A673 (cell line): ENCODE data around the gene VRK2. TPM values are rescaled to one million over a fixed set of nuclear protein-coding genes. Genes with fewer than 3 reads are reported as not detected.

ENCODE experiments used
- BruUV-seq: library from RNA; stranded (reverse); fragments of 400-500 nt; replicated peaks from 2 replicates; lab custom pipeline; 2021; lab: Mats Ljungman, UMichigan
- CTCF ChIA-PET: fragments of 300-600 bp; sonication (Branson Sonifier 250); formaldehyde crosslinking; loops from one replicate; lab custom pipeline; 2022; ENCODE audit warnings: antibody characterized with exemption; lab: Charles Lee
- POLR2A ChIA-PET: fragments of 300-600 bp; sonication (Branson Sonifier 250); formaldehyde crosslinking; loops from one replicate; lab custom pipeline; 2022; ENCODE audit warnings: antibody characterized with exemption; ENCODE audit not compliant: low non-redundant PET; lab: Charles Lee
- DNase-seq: peaks from one replicate; pipeline ENCODE4 v3.0.0-alpha.2; 2015; ENCODE audit warnings: low spot score
- H3K27ac ChIP-seq: fragments of 200-600 bp; sonication (generic); 2 replicates; pipeline ENCODE4 v1.5.1; 2016; ENCODE audit warnings: mixed run types, low read depth, mild to moderate bottlenecking, mixed read lengths, antibody characterized with exemption, low read length; ENCODE audit not compliant: poor library complexity, severe bottlenecking
- H3K27me3 ChIP-seq: fragments of 200-600 bp; sonication (generic); replicated peaks from 2 replicates; pipeline ENCODE4 v1.6.1; 2017; ENCODE audit warnings: mixed run types, low read depth, mild to moderate bottlenecking, mixed read lengths, antibody characterized with exemption, low read length; ENCODE audit not compliant: insufficient read depth, poor library complexity
- H3K36me3 ChIP-seq: fragments of 200-600 bp; sonication (generic); 2 replicates; pipeline ENCODE4 v1.6.1; 2016; ENCODE audit warnings: mixed run types, mild to moderate bottlenecking, mixed read lengths, antibody characterized with exemption, low read length; ENCODE audit not compliant: insufficient read depth, poor library complexity, severe bottlenecking
- H3K4me1 ChIP-seq: fragments of 200-600 bp; sonication (generic); 2 replicates; pipeline ENCODE4 v1.6.1; 2017; ENCODE audit warnings: mixed run types, mild to moderate bottlenecking, mixed read lengths, antibody characterized with exemption, low read length; ENCODE audit not compliant: insufficient read depth, poor library complexity, severe bottlenecking
- H3K4me3 ChIP-seq: fragments of 200-600 bp; sonication (generic); 2 replicates; pipeline ENCODE4 v1.5.1; 2016; ENCODE audit warnings: low read depth, mixed run types, mild to moderate bottlenecking, mixed read lengths, low read length; ENCODE audit not compliant: poor library complexity, severe bottlenecking
- H3K9me3 ChIP-seq: fragments of 200-600 bp; sonication (generic); 2 replicates; pipeline ENCODE4 v1.6.1; 2016; ENCODE audit warnings: mixed run types, low read depth, mild to moderate bottlenecking, mixed read lengths, antibody characterized with exemption, low read length; ENCODE audit not compliant: poor library complexity, severe bottlenecking
- CTCF ChIP-seq: fragments of 300-800, 200-600 bp; sonication (generic); conservative IDR thresholded peaks from 2 replicates; pipeline ENCODE4 v1.5.1; 2017; ENCODE audit warnings: low read depth, mild to moderate bottlenecking, antibody characterized with exemption, low read length, moderate library complexity, mixed read lengths
- EZH2 ChIP-seq: fragments of 200-600 bp; sonication (generic); IDR thresholded peaks from 2 replicates; pipeline ENCODE4 v1.6.1; 2017; ENCODE audit warnings: borderline replicate concordance, low read depth, mild to moderate bottlenecking, mixed read lengths, antibody characterized with exemption, low read length; ENCODE audit not compliant: poor library complexity, severe bottlenecking
- intact Hi-C: fragments of 100-400 bp; cut with micrococcal nuclease; formaldehyde crosslinking; loops from one replicate; pipeline ENCODE4 v1.10.0; 2022; ENCODE audit not compliant: unreplicated experiment
- total RNA-seq: library from RNA; stranded (reverse); gene quantifications from 2 replicates; pipeline ENCODE4 v1.2.3, GENCODE V29; 2021

VRK2 gene
- total RNA-seq, 1 experiment from 2014 or later = 16.1 TPM

DNA sequence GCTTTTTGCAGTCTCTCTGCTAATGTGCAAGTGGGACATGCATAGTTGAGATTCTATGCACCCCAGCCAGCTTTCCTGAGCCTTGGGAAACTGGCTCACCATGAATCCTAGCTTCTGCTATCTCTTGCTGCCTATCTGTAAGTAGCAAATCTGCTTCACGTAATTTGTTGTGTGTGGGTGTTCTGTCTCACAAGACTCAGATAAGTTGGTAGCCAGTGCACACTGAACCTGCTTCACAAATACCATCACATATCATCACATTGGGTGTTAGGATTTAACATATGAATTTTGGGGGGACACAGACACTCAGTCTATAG lies 13.9 kb upstream of the VRK2 start:
- no peak for DNase-seq
- CTCF ChIA-PET = no interaction called here
- no TSS peak for BruUV-seq

GRCh38 chr2:58033530-58033929 lies 13.1 kb upstream of the VRK2 start:
- ChIA-PET CTCF (no interaction called here), POLR2A (no interaction called here)
- H3K27me3 ChIP-seq = no peaks in the 10 kb centered on the region
- intact Hi-C loops = no loop called here
- no peaks in the 10 kb centered on the region for H3K9me3 ChIP-seq
- DNase-seq = no peak
- H3K27ac ChIP-seq = no peak overlapping the region
- no TSS peak for BruUV-seq
- no peaks in the 10 kb centered on the region for H3K4me1 ChIP-seq
- H3K4me3 ChIP-seq = no peak overlapping the region
- TF ChIP-seq EZH2 (no peak), CTCF (no peak)
- H3K36me3 ChIP-seq = no peaks in the 10 kb centered on the region

More for the DNA sequence above, 13.9 kb upstream of the VRK2 start:
- intact Hi-C loops = no loop called here
- H3K27ac ChIP-seq = no peak overlapping the region
- TF ChIP-seq CTCF (no peak), EZH2 (no peak)
- no peak overlapping the region for H3K4me3 ChIP-seq
- no peaks in the 10 kb centered on the region for H3K36me3 ChIP-seq
- no peaks in the 10 kb centered on the region for H3K27me3 ChIP-seq
- POLR2A ChIA-PET = no interaction called here
- H3K9me3 ChIP-seq = no peaks in the 10 kb centered on the region
- H3K4me1 ChIP-seq = no peaks in the 10 kb centered on the region

DNA sequence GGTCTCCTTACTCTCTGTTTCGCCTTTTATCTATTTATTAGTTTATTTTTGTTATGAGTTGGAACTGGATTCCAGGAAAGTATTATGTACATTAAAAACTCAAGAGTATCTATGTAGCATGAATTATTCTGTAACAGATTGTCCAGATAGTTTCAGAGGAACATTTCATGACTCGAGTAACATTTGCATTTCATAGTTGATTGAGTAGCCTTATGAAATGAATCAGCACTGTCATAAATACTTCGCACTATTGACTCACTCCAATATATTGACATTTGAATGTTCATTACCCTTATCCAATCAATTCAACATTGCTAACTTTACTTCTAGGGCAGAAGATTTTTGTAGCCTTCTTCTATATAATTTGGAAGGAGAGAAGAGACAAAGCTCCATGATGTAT lies 11.3 kb upstream of the VRK2 start:
- no peak for DNase-seq
- CTCF ChIA-PET = no interaction called here
- no peaks in the 10 kb centered on the region for H3K9me3 ChIP-seq
- intact Hi-C loops = no loop called here
- no peak overlapping the region for H3K4me3 ChIP-seq
- POLR2A ChIA-PET = no interaction called here
- TF ChIP-seq CTCF (no peak), EZH2 (no peak)
- no TSS peak for BruUV-seq
- H3K36me3 ChIP-seq = no peaks in the 10 kb centered on the region
- H3K4me1 ChIP-seq = no peaks in the 10 kb centered on the region
- H3K27me3 ChIP-seq = no peaks in the 10 kb centered on the region
- no peak overlapping the region for H3K27ac ChIP-seq
